Lung microvascular endothelial cell (primary cell): Measurements from ENCODE around the gene GPX8. TPM values are rescaled to one million over a fixed set of nuclear protein-coding genes. Genes with fewer than 3 reads are reported as not detected.

Experiments used
- DNase-seq, 2 donors: peaks; one replicate each; pipeline versions ENCODE4 v3.0.0 to v3.0.0-alpha.2; 2010; ENCODE audit warnings: low read depth in 2 of 2
- total RNA-seq: library from RNA; depleted of rRNA; stranded (reverse); fragments of >200 nt; gene quantifications from 2 replicates; pipeline ENCODE4 v1.2.1, GENCODE V29; 2014

GPX8 gene
- total RNA-seq, 1 donor from 2014 or later: 2.0 TPM

GRCh38 chr5:55172051-55172899 lies 12.3 kb downstream of the GPX8 start:
- peak; percentile 85 to 89 for DNase-seq

- DNase-seq: peak; percentile 81 to 83
Measured at GRCh38 chr5:55172937-55173686, 13.1 kb downstream of the GPX8 start, which contains the start of gene CDC20B. Gene CDC20B, minus strand, starts transcription at chr5:55173177. Its CDS starts 177 bp downstream, at chr5:55173000.

- no peak for DNase-seq
Measured at GRCh38 chr5:55173687-55174230, 13.8 kb downstream of the GPX8 start.

GRCh38 chr5:55175781-55176175 lies 15.8 kb downstream of the GPX8 start:
- no peak for DNase-seq

GRCh38 chr5:55176176-55176818 lies 16.3 kb downstream of the GPX8 start:
- DNase-seq: peak; percentile 33 to 37

- DNase-seq: no peak
Measured at GRCh38 chr5:55177078-55177477, 17.1 kb downstream of the GPX8 start.

- no peak for DNase-seq
Measured at GRCh38 chr5:55180016-55180415, 20.0 kb downstream of the GPX8 start.

GRCh38 chr5:55187370-55187769 lies 27.4 kb downstream of the GPX8 start:
- DNase-seq: peak; percentile 34 to 51

GRCh38 chr5:55188656-55189540 lies 28.9 kb downstream of the GPX8 start:
- DNase-seq: no peak

- DNase-seq: no peak
Measured at GRCh38 chr5:55191165-55191564, 31.2 kb downstream of the GPX8 start.

GRCh38 chr5:55205001-55205400 lies 45.0 kb downstream of the GPX8 start:
- peak in 1 of 2 donors; percentile 31 for DNase-seq

- no peak for DNase-seq
Measured at GRCh38 chr5:55211184-55211874, 51.4 kb downstream of the GPX8 start.

Other genes with a start within 250 kb of the GPX8 start
- 141 and 157 TPM in 2 replicates for gene ESM1, start 174.6 kb upstream of the GPX8 start, total RNA-seq
- not detected in 2 replicates for gene GZMK, start 135.9 kb upstream of the GPX8 start, total RNA-seq
- gene GZMA, start 57.5 kb upstream of the GPX8 start, total RNA-seq: 0.22 TPM in 1 of 2 replicates, not detected in the other
- gene CDC20B, start 13.0 kb downstream of the GPX8 start, total RNA-seq: under 0.01 TPM in 2 replicates
- not detected in 2 replicates for gene MCIDAS, start 67.1 kb downstream of the GPX8 start, total RNA-seq
- not detected in 2 replicates for gene CCNO, start 73.4 kb downstream of the GPX8 start, total RNA-seq
- gene DHX29, start 147.5 kb downstream of the GPX8 start, total RNA-seq: 15.5 and 16.5 TPM in 2 replicates
- gene MTREX, start 147.8 kb downstream of the GPX8 start, total RNA-seq: 39.2 and 46.2 TPM in 2 replicates